Small intestine (tissue), 7 donors: ENCODE measurements around the gene DGCR2. TPM values are rescaled to one million over a fixed set of nuclear protein-coding genes. Genes with fewer than 3 reads are reported as not detected.
A peak's percentile ranks its signal among the peaks of the same experiment; 100 is the strongest.
"Not testable (repeated sequence)": the region's sequence is repeated elsewhere in the genome, so short reads cannot be mapped to it uniquely, and the experiment has no call there.

Experiments used
- DNase-seq, 2 donors: peaks; one replicate each; pipeline versions ENCODE4 v3.0.0 to v3.0.0-alpha.2; 2013
- FAIRE-seq: peaks from 2 replicates; lab custom pipeline; 2012; peaks lifted over from hg19 to GRCh38; lab: Jason Lieb, UNC
- H3K27ac ChIP-seq, 3 donors: one replicate each; pipeline ENCODE4 v1.5.1; 2013; ENCODE audit warnings: low read length in 2 of 3, mild to moderate bottlenecking in 2 of 3, control low read depth in 1 of 3, inconsistent platforms in 1 of 3, low read depth in 1 of 3, moderate library complexity in 1 of 3
- H3K27me3 ChIP-seq, 3 donors: one replicate each; pipeline ENCODE4 v1.6.1; 2013; ENCODE audit warnings: low read length in 3 of 3, inconsistent platforms in 1 of 3; ENCODE audit not compliant: control insufficient read depth in 3 of 3, insufficient read depth in 3 of 3
- H3K36me3 ChIP-seq, 3 donors: one replicate each; pipeline ENCODE4 v1.6.1; 2013; ENCODE audit warnings: low read length in 3 of 3, inconsistent platforms in 1 of 3, low read depth in 1 of 3, mild to moderate bottlenecking in 1 of 3, moderate library complexity in 1 of 3; ENCODE audit not compliant: control insufficient read depth in 3 of 3, insufficient read depth in 2 of 3
- H3K4me1 ChIP-seq, 3 donors: one replicate each; pipeline ENCODE4 v1.6.1; 2013; ENCODE audit warnings: low read length in 2 of 3, inconsistent platforms in 1 of 3, low read depth in 1 of 3, mild to moderate bottlenecking in 1 of 3, moderate library complexity in 1 of 3; ENCODE audit not compliant: control insufficient read depth in 3 of 3, insufficient read depth in 2 of 3
- H3K4me3 ChIP-seq, 3 donors: one replicate each; pipeline ENCODE4 v1.5.1; 2013; ENCODE audit warnings: low read length in 3 of 3, control low read depth in 1 of 3, inconsistent platforms in 1 of 3, low read depth in 1 of 3, mild to moderate bottlenecking in 1 of 3, moderate library complexity in 1 of 3
- H3K9me3 ChIP-seq, 2 donors: one replicate each; pipeline ENCODE4 v1.6.1; 2013; ENCODE audit warnings: low read depth in 1 of 2, low read length in 1 of 2; ENCODE audit not compliant: control insufficient read depth in 2 of 2, insufficient read depth in 1 of 2
- WGBS, 3 donors: extraction: QIAGEN DNeasy Blood & Tissue Kit; methylation state at CpG; one replicate each; pipeline ENCODE4 v1.1.7; 2013; 5-methylcytosine and 5-hydroxymethylcytosine counted together
- polyA plus RNA-seq, 4 donors: library from polyadenylated mRNA; stranded (reverse) in 3 of 4; unstranded in 1 of 4; fragments of 200-250 nt in 3 of 4; fragments of 120-200 nt in 1 of 4; gene quantifications; one replicate each; pipeline versions ENCODE4 v1.2.1 to v1.2.3, GENCODE V29; 2013
- donor health status: healthy with polysubstance abuse.
- donor health status: control.
- donor health status: control.
- donor health status: Bipolar disorder and iron deficiency.
- donor health status: healthy.

Gene DGCR2
- polyA plus RNA-seq, 4 donors: 14.8 to 61.6 (median 34.0) TPM

DNA sequence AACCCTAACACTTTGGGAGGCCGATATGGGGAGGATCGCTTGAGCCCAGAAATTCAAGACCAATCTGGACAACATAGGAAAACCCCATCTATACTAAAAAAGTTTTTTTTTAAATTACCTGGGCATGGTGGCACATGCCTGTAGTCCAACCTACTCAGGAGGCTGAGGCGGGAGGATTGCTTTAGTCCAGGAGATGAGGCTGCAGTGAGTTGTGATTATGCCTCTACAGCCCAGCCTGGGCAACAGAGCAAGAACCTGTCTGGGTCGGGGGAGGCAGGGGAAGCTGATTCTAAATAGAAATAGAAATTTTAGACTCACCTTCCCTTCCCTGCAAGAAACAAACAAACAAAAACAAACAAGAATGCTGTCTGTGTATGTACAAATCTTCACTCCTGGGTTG, 133.3 kb downstream of the DGCR2 start:
- FAIRE-seq: no peak
- peaks cover 0 to 3% (median 0%) of the 10 kb centered on the region in 3 donors for H3K27me3 ChIP-seq
- H3K9me3 ChIP-seq: no peaks in the 10 kb centered on the region
- no peak overlapping the region for H3K27ac ChIP-seq
- WGBS, 3 donors: 85 to 88% (median 86%) methylated on average over 4 of the region's 4 CpGs
- no peak overlapping the region for H3K4me3 ChIP-seq
- H3K4me1 ChIP-seq: no peaks in the 10 kb centered on the region
- DNase-seq: no peak
- no peaks in the 10 kb centered on the region for H3K36me3 ChIP-seq

DNA sequence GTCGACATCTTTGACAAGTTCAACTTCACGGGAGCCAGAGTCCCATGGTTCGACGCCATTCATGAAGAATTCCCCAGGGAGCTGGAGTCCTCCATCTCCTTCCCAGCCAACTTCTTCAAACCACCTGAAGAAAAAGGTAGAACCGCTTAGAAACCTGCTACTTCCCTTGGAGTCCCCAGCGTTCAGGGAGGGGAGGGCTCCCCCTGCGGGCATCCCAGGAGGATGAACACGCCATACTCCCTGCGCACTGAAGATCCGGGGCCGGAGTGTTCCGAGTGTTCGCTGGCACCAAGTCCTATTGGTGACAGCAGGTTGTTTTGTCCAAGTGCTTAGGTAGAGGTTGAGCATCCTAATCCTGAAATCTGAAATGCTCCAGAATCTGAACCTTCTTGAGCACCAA, 134.4 kb downstream of the DGCR2 start:
- peak in 1 of 2 donors; percentile 45 for DNase-seq
- WGBS, 3 donors: 32 to 35% (median 33%) methylated on average over 13 of the region's 13 CpGs

DNA sequence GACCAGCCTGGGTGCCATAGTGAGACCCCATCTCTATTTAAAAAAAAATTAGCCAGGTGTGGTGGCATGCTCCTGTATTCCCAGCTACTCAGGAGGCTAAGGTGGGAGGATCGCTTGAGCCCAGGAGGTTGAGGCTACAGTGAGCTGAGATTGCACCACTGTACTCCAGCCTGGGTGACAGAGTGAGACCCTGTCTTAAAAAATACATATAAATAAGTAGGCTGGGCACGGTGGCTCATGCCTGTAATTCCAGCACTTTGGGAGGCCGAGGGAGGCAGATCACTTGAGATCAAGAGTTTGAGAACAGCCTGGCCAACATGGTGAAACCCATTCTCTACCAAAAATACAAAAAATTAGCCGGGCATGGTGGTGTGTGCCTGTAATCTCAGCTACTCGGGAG, 135.1 kb downstream of the DGCR2 start:
- not testable (repeated sequence) for DNase-seq, H3K27me3 ChIP-seq, FAIRE-seq, H3K27ac ChIP-seq, H3K4me3 ChIP-seq, H3K9me3 ChIP-seq, H3K4me1 ChIP-seq, H3K36me3 ChIP-seq
- 66 to 80% (median 77%) methylated on average over 5 of the region's 5 CpGs for WGBS, 3 donors

More for the DNA sequence above, 134.4 kb downstream of the DGCR2 start:
- Histone ChIP-seq H3K4me3 (no peak overlapping the region), H3K4me1 (no peaks in the 10 kb centered on the region), H3K27ac (no peak overlapping the region), H3K9me3 (no peaks in the 10 kb centered on the region), H3K36me3 (no peaks in the 10 kb centered on the region), H3K27me3 (no peaks in the 10 kb centered on the region)
- no peak for FAIRE-seq

Other genes starting within 250 kb of the DGCR2 start
- 1 to 10 TPM; 1.4 to 7.3 (median 2.6) TPM for gene DGCR6, start 216.1 kb downstream of the DGCR2 start, polyA plus RNA-seq
- 100 to 1,000 TPM in 1 of 4 donors, 10 to 100 TPM in 2, 1 to 10 TPM in 1; 8.1 to 241 (median 25.5) TPM for gene PRODH, start 186.1 kb downstream of the DGCR2 start, polyA plus RNA-seq
- gene TSSK2, start 8.9 kb upstream of the DGCR2 start, polyA plus RNA-seq: under 1 TPM in 1 of 4 donors, not detected in 3; 0.04 TPM
- gene ESS2, start 22.2 kb upstream of the DGCR2 start, polyA plus RNA-seq: 10 to 100 TPM; 11.0 to 13.5 (median 11.4) TPM
- not detected for gene GSC2, start 27.9 kb upstream of the DGCR2 start, polyA plus RNA-seq
- 100 to 1,000 TPM; 116 to 227 (median 167) TPM for gene SLC25A1, start 56.3 kb upstream of the DGCR2 start, polyA plus RNA-seq
- gene CLTCL1, start 169.3 kb upstream of the DGCR2 start, polyA plus RNA-seq: 1 to 10 TPM in 2 of 4 donors, under 1 TPM in 2; 0.67 to 1.5 (median 0.95) TPM